ENCODE data around the gene COMMD7.

DNA sequence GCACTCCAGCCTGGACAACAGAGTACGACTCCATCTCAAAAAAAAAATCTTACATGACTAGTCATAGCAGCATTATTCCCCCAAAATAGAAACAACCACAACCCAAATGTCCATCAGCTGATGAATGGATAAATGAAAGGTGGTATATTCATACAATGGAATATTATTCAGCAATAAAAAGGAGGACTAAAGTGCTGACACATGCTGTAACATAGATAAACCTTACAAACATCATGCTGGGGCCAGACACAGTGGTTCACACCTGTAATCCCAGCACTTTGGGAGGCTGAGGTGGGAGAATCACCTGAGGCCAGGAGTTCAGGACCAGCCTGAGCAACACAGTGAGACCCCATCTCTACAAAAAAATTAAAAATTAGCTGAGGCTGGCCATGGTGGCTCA lies 86.4 kb downstream of the COMMD7 start:
- TF ChIP-seq, protein P1, sequence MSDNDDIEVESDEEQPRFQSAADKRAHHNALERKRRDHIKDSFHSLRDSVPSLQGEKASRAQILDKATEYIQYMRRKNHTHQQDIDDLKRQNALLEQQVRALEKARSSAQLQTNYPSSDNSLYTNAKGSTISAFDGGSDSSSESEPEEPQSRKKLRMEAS (IDR thresholded peaks at IDR 0.05) = no peak
- no peak for TF ChIP-seq EZH2 (IDR thresholded peaks at IDR 0.05)

Measured in HCT116 (cell line).